A673 (cell line): ENCODE results near the gene STARD13.

Source experiments
- CTCF ChIP-seq: fragments of 300-800, 200-600 bp; sonication (generic); conservative IDR thresholded peaks from 2 replicates; pipeline ENCODE4 v1.5.1; 2017; ENCODE audit warnings: low read depth, mild to moderate bottlenecking, antibody characterized with exemption, low read length, moderate library complexity, mixed read lengths
- EZH2 ChIP-seq: fragments of 200-600 bp; sonication (generic); IDR thresholded peaks from 2 replicates; pipeline ENCODE4 v1.6.1; 2017; ENCODE audit warnings: borderline replicate concordance, low read depth, mild to moderate bottlenecking, mixed read lengths, antibody characterized with exemption, low read length; ENCODE audit not compliant: poor library complexity, severe bottlenecking

GRCh38 chr13:33322965-33323668 lies 37.6 kb upstream of the STARD13 start:
- no peak for TF ChIP-seq CTCF
- TF ChIP-seq EZH2: no peak
